Caco-2 (cell line): ENCODE results near the gene FAM47E. TPM values are rescaled to one million over a fixed set of nuclear protein-coding genes. Genes with fewer than 3 reads are reported as not detected.

ENCODE experiments used
- BruUV-seq: library from RNA; stranded (reverse); fragments of 400-500 nt; replicated peaks from 2 replicates; lab custom pipeline; 2021; lab: Mats Ljungman, UMichigan
- CTCF ChIA-PET: fragments of 300-600 bp; sonication (Branson Sonifier 250); formaldehyde crosslinking; loops from one replicate; lab custom pipeline; 2022; ENCODE audit warnings: antibody characterized with exemption; lab: Charles Lee
- POLR2A ChIA-PET: fragments of 300-600 bp; sonication (Branson Sonifier 250); formaldehyde crosslinking; loops from one replicate; lab custom pipeline; 2022; ENCODE audit warnings: antibody characterized with exemption; lab: Charles Lee
- DNase-seq, 2 experiments: peaks; one replicate each; pipeline versions ENCODE4 v3.0.0 to v3.0.0-alpha.2; 2020 to 2022
- H3K27me3 ChIP-seq: replicated peaks from 2 replicates; pipeline ENCODE4 v1.6.0; 2011; ENCODE audit warnings: low read length; ENCODE audit not compliant: control insufficient read depth, insufficient read depth
- H3K36me3 ChIP-seq: 2 replicates; pipeline ENCODE4 v1.5.1; 2011; ENCODE audit warnings: low read length; ENCODE audit not compliant: control insufficient read depth, insufficient read depth
- H3K4me1 ChIP-seq: fragments of 250-450 bp; sonication (Bioruptor Pico); 2 replicates; pipeline ENCODE4 v1.5.1; 2020; ENCODE audit warnings: mild to moderate bottlenecking
- H3K4me3 ChIP-seq: 2 replicates; pipeline ENCODE4 v1.5.1; 2011; ENCODE audit warnings: low read depth, mild to moderate bottlenecking, control low read depth, low read length
- H3K9me3 ChIP-seq: fragments of 250-450 bp; sonication (Bioruptor Pico); 2 replicates; pipeline ENCODE4 v1.5.1; 2020; ENCODE audit warnings: mild to moderate bottlenecking, moderate library complexity
- H3K27ac Mint-ChIP-seq: one replicate; pipeline ENCODE4 v1.8.0; 2022; ENCODE audit warnings: mixed read lengths; ENCODE audit not compliant: unreplicated experiment
- H3K27me3 Mint-ChIP-seq: one replicate; pipeline ENCODE4 v1.8.0; 2022; ENCODE audit warnings: mixed read lengths; ENCODE audit not compliant: insufficient read depth, unreplicated experiment
- H3K36me3 Mint-ChIP-seq: one replicate; pipeline ENCODE4 v1.8.0; 2022; ENCODE audit warnings: mild to moderate bottlenecking, mixed read lengths; ENCODE audit not compliant: insufficient read depth, unreplicated experiment
- H3K4me1 Mint-ChIP-seq: one replicate; pipeline ENCODE4 v1.8.0; 2022; ENCODE audit warnings: low read depth, mixed read lengths; ENCODE audit not compliant: unreplicated experiment
- H3K4me3 Mint-ChIP-seq: one replicate; pipeline ENCODE4 v1.8.0; 2022; ENCODE audit warnings: mild to moderate bottlenecking, moderate library complexity, mixed read lengths; ENCODE audit not compliant: unreplicated experiment
- H3K9me3 Mint-ChIP-seq: one replicate; pipeline ENCODE4 v1.8.0; 2022; ENCODE audit warnings: mixed read lengths; ENCODE audit not compliant: unreplicated experiment
- CTCF ChIP-seq, 2 experiments: fragments of 200-600 bp in 1 of 2; IDR thresholded peaks; 1 replicate in 1 of 2; 2 replicates in 1 of 2; pipeline versions ENCODE4 v1.5.1 to v1.8.0; 2011 to 2022; ENCODE audit warnings: antibody characterized with exemption in 1 of 2, control low read depth in 1 of 2, inconsistent platforms in 1 of 2, low read depth in 1 of 2, low read length in 1 of 2, mild to moderate bottlenecking in 1 of 2, moderate library complexity in 1 of 2; ENCODE audit not compliant: insufficient read depth in 1 of 2, severe bottlenecking in 1 of 2, unreplicated experiment in 1 of 2
- intact Hi-C: fragments of 100-400 bp; cut with micrococcal nuclease; formaldehyde crosslinking; loops from one replicate; pipeline ENCODE4 v1.10.0; 2022; ENCODE audit not compliant: unreplicated experiment
- total RNA-seq: library from RNA; stranded (reverse); gene quantifications from 2 replicates; pipeline ENCODE4 v1.2.3, GENCODE V29; 2022

The FAM47E gene
- total RNA-seq, 1 experiment from 2014 or later = 6.6 TPM

- CTCF ChIA-PET = no interaction called here
- no peak overlapping the region for H3K4me3 Mint-ChIP-seq
- no peaks in the 10 kb centered on the region for H3K27me3 Mint-ChIP-seq
- H3K36me3 ChIP-seq = no peaks in the 10 kb centered on the region
- H3K36me3 Mint-ChIP-seq = peaks cover 9% of the 10 kb centered on the region
- peaks cover 57% of the 10 kb centered on the region for H3K4me1 ChIP-seq
- no peaks in the 10 kb centered on the region for H3K27me3 ChIP-seq
- peaks cover 61% of the 10 kb centered on the region for H3K4me1 Mint-ChIP-seq
- BruUV-seq = no TSS peak
- DNase-seq = no peak
- H3K27ac Mint-ChIP-seq = peak overlapping the region; percentile 72
- H3K4me3 ChIP-seq = no peak overlapping the region
- H3K9me3 ChIP-seq = no peaks in the 10 kb centered on the region
- POLR2A ChIA-PET = no interaction called here
- intact Hi-C loops = loop anchor here (10.0 kb wide), 1 partner anchor 88 kb away; the partner anchor contains the start of gene STBD1
- H3K9me3 Mint-ChIP-seq = no peaks in the 10 kb centered on the region
- TF ChIP-seq CTCF (IDR thresholded peaks at IDR 0.05; ENCODE audit: insufficient read depth in 1 of 2, low read depth in 1 of 2, low read length in 1 of 2, severe bottlenecking in 1 of 2, unreplicated experiment in 1 of 2) = no peak
These were observed 35.0 kb upstream of the FAM47E start for GRCh38 chr4:76216524-76216923.

GRCh38 chr4:76216975-76217814 lies 34.3 kb upstream of the FAM47E start:
- H3K27me3 ChIP-seq = no peaks in the 10 kb centered on the region
- H3K4me3 ChIP-seq = no peak overlapping the region
- H3K36me3 ChIP-seq = no peaks in the 10 kb centered on the region
- no peak for DNase-seq
- no peak for TF ChIP-seq CTCF (IDR thresholded peaks at IDR 0.05; ENCODE audit: insufficient read depth in 1 of 2, low read depth in 1 of 2, low read length in 1 of 2, severe bottlenecking in 1 of 2, unreplicated experiment in 1 of 2)
- no peak overlapping the region for H3K4me3 Mint-ChIP-seq
- H3K36me3 Mint-ChIP-seq = peaks cover 7% of the 10 kb centered on the region
- ChIA-PET POLR2A (no interaction called here), CTCF (no interaction called here)
- intact Hi-C loops = loop anchor here (10.0 kb wide), 1 partner anchor 88 kb away; the partner anchor contains the start of gene STBD1
- H3K27me3 Mint-ChIP-seq = no peaks in the 10 kb centered on the region
- no peaks in the 10 kb centered on the region for H3K9me3 ChIP-seq
- peaks cover 56% of the 10 kb centered on the region for H3K4me1 Mint-ChIP-seq
- BruUV-seq = no TSS peak
- no peak overlapping the region for H3K27ac Mint-ChIP-seq
- H3K9me3 Mint-ChIP-seq = no peaks in the 10 kb centered on the region
- peaks cover 50% of the 10 kb centered on the region for H3K4me1 ChIP-seq

DNA sequence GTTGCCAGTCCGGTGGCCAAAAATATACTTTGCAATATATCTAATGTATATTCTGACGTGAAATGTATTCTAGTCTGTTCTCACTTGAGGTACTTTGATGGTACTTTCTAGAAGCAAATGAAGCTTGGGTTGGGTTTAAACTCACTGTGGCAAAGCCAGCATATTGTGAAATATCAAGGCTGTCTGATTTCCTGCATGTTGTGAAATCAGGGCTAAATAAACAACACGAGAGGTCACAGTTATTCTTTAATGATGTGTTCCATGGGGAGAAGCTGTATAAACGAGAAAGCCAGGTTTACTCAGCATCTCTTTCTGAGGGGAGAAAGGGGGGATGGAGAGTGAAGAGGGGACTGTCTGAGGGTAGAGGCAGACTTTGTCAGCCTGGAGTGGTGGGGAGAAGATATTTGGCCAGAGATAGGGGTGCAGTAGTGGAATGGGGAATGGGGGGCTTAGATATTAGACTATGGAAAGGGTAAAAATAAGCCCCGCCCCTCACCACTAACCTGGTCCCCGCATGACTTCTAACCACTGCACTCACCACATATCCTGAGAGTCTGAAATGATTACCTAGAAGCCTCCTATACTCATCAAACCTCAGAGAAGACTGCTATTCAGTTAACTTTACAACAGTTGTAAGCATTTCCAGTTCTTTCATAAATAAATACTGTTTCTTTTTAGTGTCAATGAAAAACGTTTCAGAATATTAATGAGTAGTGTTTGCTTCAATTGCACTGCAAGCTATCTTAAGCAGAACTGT lies 32.0 kb upstream of the FAM47E start:
- H3K36me3 Mint-ChIP-seq = peaks cover 7% of the 10 kb centered on the region
- no TSS peak for BruUV-seq
- peaks cover 56% of the 10 kb centered on the region for H3K4me1 ChIP-seq
- no peak for TF ChIP-seq CTCF (IDR thresholded peaks at IDR 0.05; ENCODE audit: insufficient read depth in 1 of 2, low read depth in 1 of 2, low read length in 1 of 2, severe bottlenecking in 1 of 2, unreplicated experiment in 1 of 2)
- ChIA-PET POLR2A (no interaction called here), CTCF (interaction anchor here (0.8 kb wide), 1 partner anchor 158 kb away, joined by 3 read pairs; no protein-coding TSS in a partner anchor)
- H3K36me3 ChIP-seq = no peaks in the 10 kb centered on the region
- intact Hi-C loops = loop anchor here (10.0 kb wide), 1 partner anchor 85 kb away; the partner anchor contains the start of gene STBD1
- H3K9me3 ChIP-seq = no peaks in the 10 kb centered on the region
- peak overlapping the region; percentile 51 for H3K4me3 Mint-ChIP-seq
- DNase-seq = peak in 1 of 2 experiments; percentile 21
- H3K4me1 Mint-ChIP-seq = peaks cover 46% of the 10 kb centered on the region
- peak overlapping the region; percentile 77 for H3K27ac Mint-ChIP-seq
- H3K27me3 Mint-ChIP-seq = no peaks in the 10 kb centered on the region
- H3K27me3 ChIP-seq = no peaks in the 10 kb centered on the region
- H3K4me3 ChIP-seq = no peak overlapping the region
- H3K9me3 Mint-ChIP-seq = no peaks in the 10 kb centered on the region
